ENCODE measurements around the gene FOXI3.

The FOXI3 gene

GRCh38 chr2:88452565-88452905, at the start of gene FOXI3:
TSS of gene FOXI3 (minus strand) at chr2:88452693. CDS start at chr2:88452535, 158 bp downstream.
- in situ Hi-C loops (cut with HindIII; ENCODE audit: low pct_unique_long_range_greater_than_20kb, low sequenced_read_pairs), result no loop called here
- no peak for TF ChIP-seq JUND (IDR thresholded peaks at IDR 0.05; ENCODE audit: low read depth)
- DNase-seq (ENCODE audit: low read depth in 1 of 2, low spot score in 1 of 2), result peak; percentile 19 to 30

GRCh38 chr2:88500691-88501090, 48.2 kb upstream of the FOXI3 start:
- no peak for DNase-seq (ENCODE audit: low read depth in 1 of 2, low spot score in 1 of 2)
- no peak for TF ChIP-seq JUND (IDR thresholded peaks at IDR 0.05; ENCODE audit: low read depth)
- in situ Hi-C loops (cut with HindIII; ENCODE audit: low pct_unique_long_range_greater_than_20kb, low sequenced_read_pairs), result no loop called here

GRCh38 chr2:88499204-88499603, 46.7 kb upstream of the FOXI3 start:
- TF ChIP-seq JUND (IDR thresholded peaks at IDR 0.05; ENCODE audit: low read depth), result no peak
- DNase-seq (ENCODE audit: low read depth in 1 of 2, low spot score in 1 of 2), result no peak
- in situ Hi-C loops (cut with HindIII; ENCODE audit: low pct_unique_long_range_greater_than_20kb, low sequenced_read_pairs), result no loop called here

- in situ Hi-C loops (cut with HindIII; ENCODE audit: low pct_unique_long_range_greater_than_20kb, low sequenced_read_pairs), result no loop called here
- no peak for DNase-seq (ENCODE audit: low read depth in 1 of 2, low spot score in 1 of 2)
- no peak for TF ChIP-seq JUND (IDR thresholded peaks at IDR 0.05; ENCODE audit: low read depth)
These were observed 41.0 kb upstream of the FOXI3 start for GRCh38 chr2:88493481-88493880.

- no peak for TF ChIP-seq JUND (IDR thresholded peaks at IDR 0.05; ENCODE audit: low read depth)
- DNase-seq (ENCODE audit: low read depth in 1 of 2, low spot score in 1 of 2), result no peak
- in situ Hi-C loops (cut with HindIII; ENCODE audit: low pct_unique_long_range_greater_than_20kb, low sequenced_read_pairs), result no loop called here
These were observed 39.5 kb upstream of the FOXI3 start for GRCh38 chr2:88492002-88492401.

- peak; percentile 26 to 40 for DNase-seq (ENCODE audit: low read depth in 1 of 2, low spot score in 1 of 2)
- in situ Hi-C loops (cut with HindIII; ENCODE audit: low pct_unique_long_range_greater_than_20kb, low sequenced_read_pairs), result no loop called here
- TF ChIP-seq JUND (IDR thresholded peaks at IDR 0.05; ENCODE audit: low read depth), result no peak
These were observed 36.7 kb upstream of the FOXI3 start for GRCh38 chr2:88489181-88489580.

GRCh38 chr2:88483200-88483599, 30.7 kb upstream of the FOXI3 start:
- in situ Hi-C loops (cut with HindIII; ENCODE audit: low pct_unique_long_range_greater_than_20kb, low sequenced_read_pairs), result no loop called here
- peak in 1 of 2 experiments; percentile 30 for DNase-seq (ENCODE audit: low read depth in 1 of 2, low spot score in 1 of 2)
- no peak for TF ChIP-seq JUND (IDR thresholded peaks at IDR 0.05; ENCODE audit: low read depth)

- in situ Hi-C loops (cut with HindIII; ENCODE audit: low pct_unique_long_range_greater_than_20kb, low sequenced_read_pairs), result no loop called here
- DNase-seq (ENCODE audit: low read depth in 1 of 2, low spot score in 1 of 2), result peak in 1 of 2 experiments; percentile 90
- peak; percentile 50; the same call in 1 of the 2 replicates for TF ChIP-seq JUND (IDR thresholded peaks at IDR 0.05; ENCODE audit: low read depth)
These were observed 29.3 kb upstream of the FOXI3 start for GRCh38 chr2:88481691-88482336.

GRCh38 chr2:88472811-88473210, 20.3 kb upstream of the FOXI3 start:
- no peak for DNase-seq (ENCODE audit: low read depth in 1 of 2, low spot score in 1 of 2)
- no peak for TF ChIP-seq JUND (IDR thresholded peaks at IDR 0.05; ENCODE audit: low read depth)
- in situ Hi-C loops (cut with HindIII; ENCODE audit: low pct_unique_long_range_greater_than_20kb, low sequenced_read_pairs), result no loop called here

GRCh38 chr2:88471083-88471942, 18.8 kb upstream of the FOXI3 start:
- no peak for DNase-seq (ENCODE audit: low read depth in 1 of 2, low spot score in 1 of 2)
- no peak for TF ChIP-seq JUND (IDR thresholded peaks at IDR 0.05; ENCODE audit: low read depth)
- in situ Hi-C loops (cut with HindIII; ENCODE audit: low pct_unique_long_range_greater_than_20kb, low sequenced_read_pairs), result no loop called here

GRCh38 chr2:88469202-88470114, 17.0 kb upstream of the FOXI3 start:
- no peak for TF ChIP-seq JUND (IDR thresholded peaks at IDR 0.05; ENCODE audit: low read depth)
- DNase-seq (ENCODE audit: low read depth in 1 of 2, low spot score in 1 of 2), result no peak
- in situ Hi-C loops (cut with HindIII; ENCODE audit: low pct_unique_long_range_greater_than_20kb, low sequenced_read_pairs), result no loop called here

- DNase-seq (ENCODE audit: low read depth in 1 of 2, low spot score in 1 of 2), result no peak
- in situ Hi-C loops (cut with HindIII; ENCODE audit: low pct_unique_long_range_greater_than_20kb, low sequenced_read_pairs), result no loop called here
- TF ChIP-seq JUND (IDR thresholded peaks at IDR 0.05; ENCODE audit: low read depth), result no peak
These were observed 11.7 kb upstream of the FOXI3 start for GRCh38 chr2:88464153-88464552.
